Loucy (cell line): ENCODE measurements around the gene TP53INP2.
"Not testable (repeated sequence)": the region's sequence is repeated elsewhere in the genome, so short reads cannot be mapped to it uniquely, and the experiment has no call there.

Experiments used
- H2AFZ ChIP-seq: fragments of 200-600 bp; sonication (generic); 2 replicates; pipeline ENCODE4 v1.6.0; 2016; ENCODE audit warnings: antibody characterized with exemption, mild to moderate bottlenecking, low read length, moderate library complexity
- H3F3A ChIP-seq: fragments of 200-600 bp; 2 replicates; pipeline ENCODE4 v1.6.0; 2016; ENCODE audit warnings: antibody characterized with exemption, low read depth, mild to moderate bottlenecking
- H3K27me3 ChIP-seq: fragments of 200-600 bp; sonication (generic); 2 replicates; pipeline ENCODE4 v1.6.1; 2014; ENCODE audit warnings: low read length, mild to moderate bottlenecking; ENCODE audit not compliant: insufficient read depth, poor library complexity, severe bottlenecking
- H3K36me3 ChIP-seq: fragments of 200-600 bp; sonication (generic); 2 replicates; pipeline ENCODE4 v1.6.1; 2016; ENCODE audit warnings: low read length; ENCODE audit not compliant: insufficient read depth
- H3K4me1 ChIP-seq: fragments of 200-600 bp; sonication (generic); 2 replicates; pipeline ENCODE4 v1.5.1; 2014; ENCODE audit warnings: low read length, mild to moderate bottlenecking; ENCODE audit not compliant: insufficient read depth, poor library complexity, severe bottlenecking
- H3K4me2 ChIP-seq: fragments of 200-600 bp; sonication (generic); 2 replicates; pipeline ENCODE4 v1.6.0; 2014; ENCODE audit warnings: antibody characterized with exemption, low read length, low read depth, mild to moderate bottlenecking; ENCODE audit not compliant: poor library complexity, severe bottlenecking
- H3K4me3 ChIP-seq: fragments of 200-600 bp; sonication (generic); 2 replicates; pipeline ENCODE4 v1.5.1; 2014; ENCODE audit warnings: low read length, mild to moderate bottlenecking, mixed read lengths; ENCODE audit not compliant: poor library complexity, severe bottlenecking
- H3K79me2 ChIP-seq: fragments of 200-600 bp; sonication (generic); 2 replicates; pipeline ENCODE4 v1.6.1; 2014; ENCODE audit warnings: low read length; ENCODE audit not compliant: insufficient read depth
- H3K9ac ChIP-seq: fragments of 200-600 bp; sonication (generic); 2 replicates; pipeline ENCODE4 v1.6.0; 2014; ENCODE audit warnings: mild to moderate bottlenecking, low read depth, low read length, moderate library complexity; ENCODE audit not compliant: poor library complexity, severe bottlenecking
- H3K9me2 ChIP-seq: fragments of 200-600 bp; sonication (generic); replicated peaks from 2 replicates; pipeline ENCODE4 v1.6.1; 2016; ENCODE audit warnings: low read depth, low read length, mixed read lengths
- H3K9me3 ChIP-seq: fragments of 200-600 bp; sonication (generic); 2 replicates; pipeline ENCODE4 v1.6.1; 2014; ENCODE audit warnings: mild to moderate bottlenecking, antibody characterized with exemption, low read length, low read depth; ENCODE audit not compliant: insufficient read depth
- H4K20me1 ChIP-seq: fragments of 200-600 bp; sonication (generic); 2 replicates; pipeline ENCODE4 v1.6.0; 2014; ENCODE audit warnings: antibody characterized with exemption, low read length, mild to moderate bottlenecking; ENCODE audit not compliant: insufficient read depth, poor library complexity, severe bottlenecking
- EZH2phosphoT487 ChIP-seq: fragments of 200-600 bp; IDR thresholded peaks from 2 replicates; pipeline ENCODE4 v1.6.1; 2018; ENCODE audit warnings: antibody characterized with exemption, mild to moderate bottlenecking, moderate library complexity, borderline replicate concordance
- TF ChIP-seq, protein P1 (sequence below): fragments of 200-600 bp; sonication (generic); conservative IDR thresholded peaks from 2 replicates; pipeline ENCODE4 v1.5.1; 2014; ENCODE audit warnings: mild to moderate bottlenecking, antibody characterized with exemption, low read length

TP53INP2 gene

DNA sequence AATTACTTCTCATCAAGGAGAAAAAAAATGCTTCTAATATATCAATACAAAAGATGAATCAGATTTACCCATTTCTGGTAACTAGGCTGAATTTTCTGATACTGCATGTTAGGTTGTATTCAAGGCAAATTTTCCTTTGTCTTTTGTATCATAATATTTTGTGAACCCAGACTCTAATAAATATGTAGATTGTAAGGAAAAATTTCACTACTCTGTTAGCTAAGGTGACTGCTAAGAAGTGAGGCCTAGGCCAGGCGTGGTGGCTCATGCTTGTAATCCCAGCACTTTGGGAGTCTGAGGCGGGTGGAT lies 12.7 kb downstream of the TP53INP2 start:
- Histone ChIP-seq H3K9me3 (no peaks in the 10 kb centered on the region), H3K36me3 (peaks cover 11% of the 10 kb centered on the region; the same call in 1 of the 2 replicates), H3K27me3 (no peaks in the 10 kb centered on the region), H3K4me2 (no peak overlapping the region), H3K4me3 (no peak overlapping the region), H3K9me2 (no peaks in the 10 kb centered on the region), H3K4me1 (no peaks in the 10 kb centered on the region), H3K9ac (no peak overlapping the region), H2AFZ (no peak overlapping the region), H3K79me2 (no peaks in the 10 kb centered on the region), H3F3A (no peaks in the 10 kb centered on the region), H4K20me1 (no peaks in the 10 kb centered on the region)
- no peak for TF ChIP-seq EZH2phosphoT487
- TF ChIP-seq, protein P1, sequence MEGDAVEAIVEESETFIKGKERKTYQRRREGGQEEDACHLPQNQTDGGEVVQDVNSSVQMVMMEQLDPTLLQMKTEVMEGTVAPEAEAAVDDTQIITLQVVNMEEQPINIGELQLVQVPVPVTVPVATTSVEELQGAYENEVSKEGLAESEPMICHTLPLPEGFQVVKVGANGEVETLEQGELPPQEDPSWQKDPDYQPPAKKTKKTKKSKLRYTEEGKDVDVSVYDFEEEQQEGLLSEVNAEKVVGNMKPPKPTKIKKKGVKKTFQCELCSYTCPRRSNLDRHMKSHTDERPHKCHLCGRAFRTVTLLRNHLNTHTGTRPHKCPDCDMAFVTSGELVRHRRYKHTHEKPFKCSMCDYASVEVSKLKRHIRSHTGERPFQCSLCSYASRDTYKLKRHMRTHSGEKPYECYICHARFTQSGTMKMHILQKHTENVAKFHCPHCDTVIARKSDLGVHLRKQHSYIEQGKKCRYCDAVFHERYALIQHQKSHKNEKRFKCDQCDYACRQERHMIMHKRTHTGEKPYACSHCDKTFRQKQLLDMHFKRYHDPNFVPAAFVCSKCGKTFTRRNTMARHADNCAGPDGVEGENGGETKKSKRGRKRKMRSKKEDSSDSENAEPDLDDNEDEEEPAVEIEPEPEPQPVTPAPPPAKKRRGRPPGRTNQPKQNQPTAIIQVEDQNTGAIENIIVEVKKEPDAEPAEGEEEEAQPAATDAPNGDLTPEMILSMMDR = no peak

DNA sequence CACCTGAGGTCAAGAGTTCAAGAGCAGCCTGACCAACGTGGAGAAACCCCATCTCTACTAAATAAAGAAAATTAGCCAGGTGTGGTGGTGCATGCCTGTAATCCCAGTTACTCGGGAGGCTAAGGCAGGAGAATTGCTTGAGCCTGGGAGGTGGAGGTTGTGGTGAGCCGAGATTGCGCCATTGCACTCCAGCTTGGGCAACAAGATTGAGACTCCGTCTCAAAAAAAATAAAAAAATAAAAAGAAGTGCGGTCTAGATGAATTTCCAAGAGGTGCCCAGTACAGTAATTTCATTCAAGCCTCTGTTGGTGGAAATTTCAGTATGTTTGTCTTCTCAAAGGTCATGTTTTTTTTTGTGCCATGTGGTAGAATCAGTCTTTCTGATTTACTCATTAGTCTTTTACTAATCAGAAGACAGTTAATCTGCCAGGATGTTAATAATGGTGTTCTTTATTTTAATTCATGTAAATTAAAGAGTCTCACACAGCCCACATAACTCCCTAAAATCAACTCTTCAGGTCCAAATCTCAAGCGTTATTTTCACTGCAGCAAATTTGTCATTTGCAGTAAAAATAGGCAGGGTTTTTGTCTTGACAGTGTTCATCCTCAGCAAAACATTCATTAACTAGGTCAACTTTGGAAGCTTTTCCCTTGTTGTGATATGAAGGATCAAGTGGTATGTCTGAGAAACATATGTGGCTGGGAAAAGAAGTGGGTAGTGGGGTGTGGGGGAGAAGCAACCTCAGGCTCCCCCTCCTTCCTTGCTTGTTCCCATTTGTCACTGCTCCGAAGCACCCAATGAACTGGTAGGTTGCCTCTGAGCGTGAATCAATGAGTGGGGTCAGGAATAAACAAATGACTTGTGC lies 13.3 kb downstream of the TP53INP2 start:
- Histone ChIP-seq H3K27me3 (no peaks in the 10 kb centered on the region), H3K36me3 (peaks cover 11% of the 10 kb centered on the region; the same call in 1 of the 2 replicates), H2AFZ (no peak overlapping the region), H3F3A (no peaks in the 10 kb centered on the region), H4K20me1 (no peaks in the 10 kb centered on the region), H3K79me2 (no peaks in the 10 kb centered on the region), H3K4me1 (no peaks in the 10 kb centered on the region), H3K9me2 (no peaks in the 10 kb centered on the region), H3K4me3 (no peak overlapping the region), H3K9ac (no peak overlapping the region), H3K9me3 (no peaks in the 10 kb centered on the region), H3K4me2 (no peak overlapping the region)
- no peak for TF ChIP-seq EZH2phosphoT487

DNA sequence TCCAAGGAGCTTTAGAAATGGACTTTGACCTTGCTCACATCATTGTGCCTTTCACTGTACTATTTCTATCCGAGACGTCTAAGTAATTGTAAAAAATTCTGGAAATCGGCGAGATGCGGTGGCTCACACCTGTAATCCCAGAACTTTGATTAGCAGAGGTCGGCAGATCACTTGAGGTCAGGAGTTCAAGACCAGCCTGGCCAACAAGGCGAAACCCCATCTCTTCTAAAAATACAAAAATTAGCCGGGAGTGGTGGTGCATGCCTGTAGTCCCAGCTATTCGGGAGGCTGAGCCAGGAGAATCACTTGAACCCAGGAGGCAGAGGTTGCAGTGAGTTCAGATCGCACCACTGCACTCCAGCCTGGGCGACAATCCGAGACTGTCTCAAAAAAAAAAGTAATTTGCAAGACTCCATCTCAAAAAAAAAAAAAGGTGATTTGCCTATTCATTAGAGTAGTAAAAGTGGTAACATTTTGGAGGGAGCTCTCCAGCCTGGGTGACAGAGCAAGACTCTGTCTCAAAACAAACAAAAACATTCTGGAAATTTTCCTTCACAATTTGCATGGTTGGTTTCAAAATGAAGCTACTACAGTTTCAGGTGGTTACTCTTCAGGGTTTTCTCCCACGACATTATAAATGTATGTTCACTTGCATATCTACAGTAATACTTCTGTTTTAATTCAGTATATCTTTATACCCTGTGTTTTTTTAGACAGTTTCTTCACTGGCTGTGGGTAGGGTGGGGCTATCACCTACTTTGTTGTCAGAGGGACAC lies 15.3 kb downstream of the TP53INP2 start:
- not testable (repeated sequence) for H3K27me3 ChIP-seq, H4K20me1 ChIP-seq, H3K4me1 ChIP-seq, H3K79me2 ChIP-seq, H3K4me3 ChIP-seq, H3K4me2 ChIP-seq, H3K9ac ChIP-seq, H3K9me2 ChIP-seq, H2AFZ ChIP-seq, H3F3A ChIP-seq, H3K9me3 ChIP-seq
- peaks cover 22% of the 10 kb centered on the region; the same call in 1 of the 2 replicates for H3K36me3 ChIP-seq

DNA sequence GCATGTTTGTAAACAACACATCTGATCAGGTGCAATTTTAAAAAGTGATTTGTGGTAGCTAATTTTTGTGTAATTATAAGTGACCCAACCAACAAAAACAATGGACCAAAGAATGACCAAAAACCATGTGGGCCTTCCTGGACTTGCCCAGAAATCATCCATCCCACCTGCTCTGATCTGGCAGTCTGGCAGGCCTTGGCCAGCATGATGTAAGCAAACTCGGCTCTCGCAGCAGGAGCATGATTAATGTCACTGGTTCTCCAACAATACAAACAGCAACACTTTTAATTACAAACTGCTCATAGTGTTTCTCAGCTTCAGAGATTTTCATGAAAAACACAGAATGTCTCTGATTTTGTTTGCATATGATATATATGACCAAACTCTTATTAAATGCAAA lies 16.1 kb downstream of the TP53INP2 start:
- TF ChIP-seq, protein P1 = no peak
- no peak for TF ChIP-seq EZH2phosphoT487
- Histone ChIP-seq H4K20me1 (no peaks in the 10 kb centered on the region), H3K27me3 (no peaks in the 10 kb centered on the region), H3K4me2 (no peak overlapping the region), H3K36me3 (peaks cover 27% of the 10 kb centered on the region; the same call in 1 of the 2 replicates), H3K79me2 (no peaks in the 10 kb centered on the region), H3K4me3 (no peak overlapping the region), H3F3A (no peaks in the 10 kb centered on the region), H3K9ac (no peak overlapping the region), H2AFZ (no peak overlapping the region), H3K4me1 (no peaks in the 10 kb centered on the region), H3K9me3 (no peaks in the 10 kb centered on the region), H3K9me2 (no peaks in the 10 kb centered on the region)

DNA sequence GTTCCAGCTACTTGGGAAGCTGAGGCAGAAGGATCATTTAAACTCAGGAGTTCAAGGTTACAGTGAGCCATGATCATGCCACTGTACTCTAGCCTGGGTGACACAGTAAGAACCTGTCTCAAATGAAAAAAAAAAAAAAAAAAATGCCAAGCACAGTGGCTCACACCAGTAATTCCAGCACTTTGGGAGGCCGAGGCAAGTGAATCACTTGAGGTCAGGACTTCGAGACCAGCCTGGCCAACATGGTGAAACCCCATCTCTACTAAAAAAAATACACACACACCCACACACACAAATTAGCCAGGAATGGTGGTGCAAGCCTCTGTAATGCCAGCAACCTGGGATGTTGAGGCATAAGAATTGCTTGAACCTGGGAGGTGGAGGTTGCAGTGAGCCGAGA lies 18.4 kb downstream of the TP53INP2 start:
- H3K27me3 ChIP-seq, H3K9me2 ChIP-seq, H3K9me3 ChIP-seq, H3K4me1 ChIP-seq, H3K4me2 ChIP-seq, H3K79me2 ChIP-seq, H4K20me1 ChIP-seq, H3F3A ChIP-seq, H3K9ac ChIP-seq, H3K4me3 ChIP-seq, H2AFZ ChIP-seq: not testable (repeated sequence)
- peaks cover 44% of the 10 kb centered on the region; the same call in 1 of the 2 replicates for H3K36me3 ChIP-seq
